Limb (tissue), 2 donors: Measurements from ENCODE around the gene MBNL1.
"Not testable (repeated sequence)": the region's sequence is repeated elsewhere in the genome, so short reads cannot be mapped to it uniquely, and the experiment has no call there.

ENCODE experiments used
- DNase-seq, 2 donors: peaks; one replicate each; pipeline ENCODE4 v3.0.0-alpha.2; 2016; ENCODE audit errors: extremely low spot score in 2 of 2

The MBNL1 gene

GRCh38 chr3:152375546-152375945 lies 106.8 kb downstream of the MBNL1 start:
- DNase-seq: no peak

- DNase-seq: no peak
Measured at GRCh38 chr3:152376351-152377183, 107.8 kb downstream of the MBNL1 start.

GRCh38 chr3:152377184-152377570 lies 108.4 kb downstream of the MBNL1 start:
- no peak for DNase-seq

GRCh38 chr3:152379415-152380042 lies 110.8 kb downstream of the MBNL1 start:
- DNase-seq: no peak

GRCh38 chr3:152380043-152380442 lies 111.3 kb downstream of the MBNL1 start:
- DNase-seq: no peak

GRCh38 chr3:152381881-152382295 lies 113.2 kb downstream of the MBNL1 start:
- DNase-seq: no peak

- no peak for DNase-seq
Measured at GRCh38 chr3:152382312-152383135, 113.8 kb downstream of the MBNL1 start.

GRCh38 chr3:152383136-152383606 lies 114.4 kb downstream of the MBNL1 start:
- DNase-seq: no peak

GRCh38 chr3:152384412-152384811 lies 115.7 kb downstream of the MBNL1 start:
- DNase-seq: no peak

- no peak for DNase-seq
Measured at GRCh38 chr3:152385761-152386160, 117.0 kb downstream of the MBNL1 start.

- DNase-seq: no peak
Measured at GRCh38 chr3:152386208-152386607, 117.5 kb downstream of the MBNL1 start.

GRCh38 chr3:152388631-152389030 lies 119.9 kb downstream of the MBNL1 start:
- DNase-seq: no peak

GRCh38 chr3:152389316-152389934 lies 120.7 kb downstream of the MBNL1 start:
- DNase-seq: no peak

- no peak for DNase-seq
Measured at GRCh38 chr3:152390647-152391046, 121.9 kb downstream of the MBNL1 start.

- DNase-seq: no peak
Measured at GRCh38 chr3:152391671-152392070, 122.9 kb downstream of the MBNL1 start.

GRCh38 chr3:152392272-152392880 lies 123.6 kb downstream of the MBNL1 start:
- DNase-seq: no peak

- DNase-seq: no peak
Measured at GRCh38 chr3:152394246-152394645, 125.5 kb downstream of the MBNL1 start.

- DNase-seq: no peak
Measured at GRCh38 chr3:152395764-152396163, 127.0 kb downstream of the MBNL1 start.

GRCh38 chr3:152396867-152397266 lies 128.1 kb downstream of the MBNL1 start:
- no peak for DNase-seq

- DNase-seq: not testable (repeated sequence)
Measured at GRCh38 chr3:152397348-152397747, 128.6 kb downstream of the MBNL1 start.

- no peak for DNase-seq
Measured at GRCh38 chr3:152398495-152398894, 129.8 kb downstream of the MBNL1 start.
